Erythroblast (primary cell): Measurements from ENCODE around the gene IL11.

Experiments
- DNase-seq, 2 experiments: peaks; one replicate each; lab custom pipeline; 2025; lab: John Stamatoyannopoulos, UW
- GATA1 ChIP-seq: IDR thresholded peaks from 2 replicates; pipeline ENCODE4 v1.6.1; 2011; ENCODE audit warnings: low read depth, mild to moderate bottlenecking, control low read depth, low read length, moderate library complexity
- POLR2A ChIP-seq: IDR thresholded peaks from 2 replicates; pipeline ENCODE4 v1.6.1; 2011; ENCODE audit warnings: mild to moderate bottlenecking, low read length

Gene IL11

DNA sequence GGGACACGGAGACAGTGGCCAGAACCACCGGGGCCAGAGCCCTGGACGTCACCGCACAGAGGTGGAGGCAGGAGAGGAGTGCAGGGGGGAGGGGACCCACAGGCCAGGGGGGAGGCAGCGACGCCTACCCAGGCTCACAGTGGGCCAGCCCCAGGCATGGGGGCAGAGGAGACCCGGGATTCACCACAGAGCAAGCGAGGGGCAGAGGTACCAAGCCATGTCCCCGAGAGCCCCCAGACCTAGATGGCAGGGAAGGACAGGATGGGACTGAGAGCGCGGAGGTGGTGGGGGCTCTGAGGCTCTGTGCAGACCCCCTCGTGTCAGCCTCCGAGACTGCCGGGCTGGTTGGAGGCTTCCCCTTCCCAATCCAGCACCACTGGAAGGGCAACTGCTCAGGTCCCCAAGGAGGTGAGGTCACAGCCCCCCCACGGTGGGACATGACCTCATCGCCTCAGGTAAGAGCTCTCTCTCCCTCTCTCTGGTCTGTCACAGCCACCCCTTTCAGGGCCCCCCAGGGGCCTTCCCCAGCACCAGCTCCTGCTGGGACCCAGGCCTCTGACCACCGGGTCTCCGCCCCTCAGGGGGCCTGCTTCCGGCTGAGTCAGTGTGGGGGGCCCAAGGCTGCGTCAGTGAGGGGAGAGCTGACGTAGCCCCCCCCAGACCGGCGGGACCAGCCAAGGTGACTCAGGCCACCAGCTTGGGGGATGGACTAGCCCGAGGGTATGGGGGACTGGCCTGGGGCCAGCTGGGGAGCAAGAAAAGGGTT is 2.2 kb upstream of the IL11 start:
- TF ChIP-seq POLR2A (no peak), GATA1 (no peak)
- no peak for DNase-seq

DNA sequence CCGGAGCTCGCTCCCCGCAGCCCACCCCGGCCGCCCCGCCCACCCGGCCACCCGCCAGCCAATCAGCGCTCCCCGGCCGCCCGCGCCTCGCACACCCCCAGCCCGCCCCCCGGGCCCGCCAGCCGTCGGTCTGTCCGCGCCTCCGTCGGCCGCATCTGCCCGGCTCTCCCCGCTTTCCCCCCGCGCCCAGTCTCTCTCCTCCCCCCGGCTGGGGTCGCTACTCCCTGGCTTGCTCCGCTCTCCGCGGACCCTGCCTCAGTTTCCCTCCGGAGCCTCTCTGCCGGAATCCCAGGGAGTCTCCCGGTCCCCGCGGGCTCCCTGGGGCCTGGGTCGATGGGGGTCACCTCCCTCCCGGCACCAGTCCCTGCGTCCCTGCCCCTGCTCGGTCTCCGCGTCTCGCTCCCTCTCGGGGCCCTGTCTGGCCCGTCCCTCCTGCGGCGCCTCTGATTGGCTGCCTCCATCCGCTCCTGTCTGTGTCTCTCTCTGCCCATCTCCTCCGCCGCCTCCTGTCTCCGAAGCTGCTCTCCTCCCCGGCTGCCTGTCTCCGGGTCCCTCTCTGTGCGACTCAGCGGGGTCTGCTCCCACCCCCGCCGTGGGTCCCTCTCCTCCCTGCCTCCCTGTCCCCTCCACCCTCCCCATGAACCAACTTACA is 484 bp downstream of the IL11 start:
- no peak for TF ChIP-seq GATA1
- TF ChIP-seq POLR2A, result no peak
- DNase-seq, result no peak

DNA sequence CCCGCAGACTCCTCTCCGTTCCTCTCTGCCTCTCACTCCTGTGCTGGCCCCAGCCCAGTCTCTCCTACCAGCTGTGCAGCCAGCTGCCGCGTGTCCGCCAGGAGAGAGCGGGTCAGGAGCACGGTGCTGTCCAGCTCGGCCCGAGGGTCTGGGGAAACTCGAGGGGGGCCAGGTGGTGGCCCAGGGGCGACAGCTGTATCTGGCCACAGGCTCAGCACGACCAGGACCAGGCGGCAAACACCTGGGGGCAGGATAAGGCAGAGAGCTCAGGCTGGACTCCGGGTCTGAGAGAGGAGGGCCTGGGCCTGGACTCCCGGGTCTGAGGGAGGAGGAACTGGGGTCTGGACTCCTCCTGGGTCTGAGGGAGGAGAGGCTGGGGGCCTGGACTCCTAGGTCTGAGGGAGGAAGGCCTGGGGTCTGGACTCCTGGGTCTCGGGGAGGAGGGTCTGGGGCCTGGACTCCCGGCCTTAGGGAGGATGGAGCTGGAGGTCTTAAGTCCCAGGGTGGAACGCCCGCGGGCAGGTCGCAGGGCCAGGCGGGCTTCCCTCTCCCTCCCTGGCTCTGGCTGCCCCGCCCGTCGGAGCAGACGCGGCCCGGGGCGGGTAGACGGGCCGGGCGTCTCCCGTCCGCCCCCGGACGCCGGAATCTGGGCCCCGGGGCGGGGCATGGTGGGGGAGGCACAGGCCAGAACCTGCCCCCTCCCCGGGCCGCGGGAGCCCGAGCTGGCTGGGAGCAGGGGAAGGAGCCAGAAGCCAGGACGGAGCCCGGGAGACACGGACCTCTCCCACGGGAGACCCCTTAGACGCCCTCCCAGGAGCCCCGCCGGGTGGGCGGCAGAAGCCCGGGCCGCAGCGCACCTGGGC is 1.3 kb downstream of the IL11 start:
- no peak for TF ChIP-seq POLR2A
- no peak for DNase-seq

DNA sequence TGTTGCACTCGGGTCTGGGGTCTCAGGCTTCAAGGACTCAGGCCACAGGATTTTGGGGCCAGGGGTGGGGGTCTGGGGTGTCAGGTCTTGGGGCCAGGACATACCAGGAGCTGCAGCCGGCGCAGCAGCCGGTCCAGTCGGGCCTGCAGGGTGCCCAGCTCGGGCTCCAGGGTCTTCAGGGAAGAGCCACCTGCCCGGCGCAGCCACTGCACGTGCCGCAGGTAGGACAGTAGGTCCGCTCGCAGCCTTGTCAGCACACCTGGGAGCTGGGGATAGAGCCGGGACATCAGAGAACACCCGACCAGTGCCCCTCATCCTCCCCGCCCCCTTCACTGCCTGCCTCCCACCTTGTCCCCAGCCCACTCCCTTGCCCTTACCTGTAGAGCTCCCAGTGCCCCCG is 2.2 kb downstream of the IL11 start:
- no peak for TF ChIP-seq GATA1
- no peak for TF ChIP-seq POLR2A
- DNase-seq, result no peak

DNA sequence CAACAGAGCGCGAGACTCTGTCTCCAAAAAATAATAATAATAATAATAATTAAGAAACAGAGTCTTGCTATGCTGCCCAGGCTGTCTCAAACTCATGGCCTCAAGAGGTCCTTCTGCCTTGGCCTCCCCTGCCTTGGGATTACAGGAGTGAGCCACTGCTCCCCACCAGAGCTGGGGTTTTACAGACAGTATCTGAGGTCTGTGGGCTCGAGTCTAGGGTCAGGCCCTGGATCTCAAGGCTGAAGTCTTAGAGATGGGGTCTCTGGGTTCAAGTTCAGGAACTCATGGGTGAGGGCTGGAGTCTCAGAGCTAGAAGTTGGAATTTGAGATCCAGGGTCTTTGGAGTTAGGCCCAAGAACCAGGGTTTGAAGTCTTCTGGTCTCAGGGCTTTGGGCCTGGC is 3.5 kb downstream of the IL11 start:
- no peak for TF ChIP-seq GATA1
- no peak for DNase-seq

DNA sequence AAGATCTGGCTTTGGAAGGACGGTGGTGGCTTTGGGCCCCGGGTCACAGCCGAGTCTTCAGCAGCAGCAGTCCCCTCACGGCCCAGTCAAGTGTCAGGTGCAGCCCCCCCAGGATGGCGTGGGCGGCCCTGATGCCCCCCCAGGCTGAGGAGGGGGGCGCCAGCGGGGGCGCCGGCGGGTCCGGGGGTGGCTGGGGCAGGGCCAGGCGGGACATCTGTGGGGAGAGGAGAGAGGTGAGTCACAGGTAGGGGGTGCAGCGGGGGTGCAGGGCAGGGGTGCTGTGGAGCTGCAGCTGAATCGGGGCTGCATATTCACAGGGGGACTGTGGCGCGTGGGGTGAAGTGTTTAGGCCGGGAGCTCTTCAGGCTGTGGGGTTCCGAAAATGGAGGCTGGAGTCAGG is 4.3 kb downstream of the IL11 start:
- TF ChIP-seq POLR2A, result no peak
- no peak for TF ChIP-seq GATA1
- DNase-seq, result no peak

DNA sequence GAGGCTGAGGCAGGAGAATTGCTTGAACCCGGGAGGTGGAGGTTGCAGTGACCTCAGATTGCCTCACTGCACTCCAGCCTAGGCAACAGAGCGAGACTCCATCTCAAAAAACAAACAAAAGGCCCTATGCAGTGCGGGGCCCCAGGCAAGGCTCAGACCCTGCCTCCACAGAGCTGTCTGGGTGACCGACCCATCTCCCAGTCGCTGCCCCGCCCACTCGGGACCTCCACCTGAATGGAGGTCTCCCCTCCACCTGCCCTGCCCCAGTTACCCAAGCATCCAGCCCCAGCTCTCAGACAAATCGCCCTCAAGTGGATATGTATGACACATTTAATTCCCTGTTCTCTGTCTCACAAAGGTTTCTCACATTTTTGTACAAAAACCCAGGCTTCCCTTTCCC is 5.0 kb downstream of the IL11 start:
- no peak for DNase-seq
- no peak for TF ChIP-seq GATA1
- TF ChIP-seq POLR2A, result no peak

DNA sequence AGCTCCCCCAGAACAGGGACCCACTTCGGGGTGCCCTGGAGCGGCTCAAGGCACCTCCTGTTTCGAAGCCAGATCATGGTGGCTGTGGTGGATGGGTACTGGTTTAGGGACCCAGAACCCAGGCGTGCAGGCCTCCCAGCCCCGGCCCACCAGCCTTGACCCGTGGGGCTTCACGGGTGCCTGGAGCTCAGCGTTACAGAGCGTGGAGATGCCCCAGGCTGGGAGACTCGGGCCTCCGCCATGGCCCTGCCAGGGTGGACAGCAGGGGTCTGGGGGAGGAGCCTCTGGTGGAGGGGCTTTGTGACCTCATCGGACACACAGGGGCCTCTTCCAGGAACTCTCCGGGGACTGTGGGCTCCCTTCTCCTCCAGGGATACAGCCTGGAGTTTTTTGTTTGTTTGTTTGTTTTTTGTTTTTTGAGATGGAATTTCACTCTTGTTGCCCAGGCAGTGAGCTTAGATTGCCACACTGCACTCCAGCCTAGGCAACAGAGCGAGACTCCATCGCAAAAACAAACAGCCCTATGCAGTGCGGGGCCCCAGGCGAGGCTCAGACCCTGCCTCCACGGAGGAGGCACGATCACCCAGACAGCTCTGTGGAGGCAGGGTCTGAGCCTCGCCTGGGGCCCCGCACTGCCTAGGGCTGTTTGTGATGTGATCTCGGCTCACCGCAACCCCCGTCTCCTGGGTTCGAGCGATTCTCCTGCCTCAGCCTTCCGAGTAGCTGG is 7.1 kb downstream of the IL11 start, which contains the start of gene GARIN5B:
TSS of gene GARIN5B (minus strand) at position 271 of the 727 bp plus-strand sequence. CDS start at position 77, 194 bp downstream.
- TF ChIP-seq POLR2A (no peak), GATA1 (no peak)
- DNase-seq, result no peak

DNA sequence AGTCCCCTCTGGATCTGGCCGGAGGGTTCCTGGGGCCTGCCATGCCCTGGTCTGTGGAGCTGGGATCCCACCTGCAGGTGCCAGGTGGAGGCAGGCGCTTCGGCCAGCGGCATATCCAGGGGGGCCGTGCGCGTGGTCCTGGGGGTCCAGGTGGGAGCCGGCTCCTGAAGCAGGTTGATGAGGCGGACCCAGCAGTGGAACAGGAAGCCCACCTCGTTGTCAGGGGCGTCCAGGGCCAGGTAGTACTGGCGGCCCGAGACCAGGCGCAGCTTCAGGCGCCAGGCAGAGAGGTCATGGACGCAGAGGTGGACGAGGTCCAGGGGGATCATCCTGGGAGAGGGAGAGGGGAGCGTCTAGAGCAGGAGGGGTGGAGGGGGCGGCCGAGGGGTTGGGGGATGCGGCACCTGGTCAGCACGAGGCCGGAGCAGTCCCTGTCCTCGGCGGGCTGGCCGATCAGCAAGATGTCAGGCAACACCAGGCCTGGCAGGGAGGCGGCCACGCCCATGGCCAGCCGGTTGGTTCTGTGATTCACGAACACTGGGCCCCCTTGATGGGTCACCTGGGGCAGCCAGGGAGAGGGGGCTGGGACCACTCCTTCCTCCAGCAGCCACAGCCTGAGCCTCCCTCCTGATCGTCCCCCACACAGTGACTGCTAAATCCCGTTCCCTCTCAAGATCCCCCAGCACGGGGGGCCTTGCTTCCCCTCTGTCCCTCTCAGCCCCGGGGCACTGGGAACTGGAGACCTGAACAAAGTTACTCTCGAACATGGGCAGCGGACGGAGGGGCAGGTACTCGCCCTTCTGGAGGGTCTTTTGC is 7.9 kb downstream of the IL11 start:
- TF ChIP-seq GATA1, result no peak
- no peak for TF ChIP-seq POLR2A
- DNase-seq, result no peak

DNA sequence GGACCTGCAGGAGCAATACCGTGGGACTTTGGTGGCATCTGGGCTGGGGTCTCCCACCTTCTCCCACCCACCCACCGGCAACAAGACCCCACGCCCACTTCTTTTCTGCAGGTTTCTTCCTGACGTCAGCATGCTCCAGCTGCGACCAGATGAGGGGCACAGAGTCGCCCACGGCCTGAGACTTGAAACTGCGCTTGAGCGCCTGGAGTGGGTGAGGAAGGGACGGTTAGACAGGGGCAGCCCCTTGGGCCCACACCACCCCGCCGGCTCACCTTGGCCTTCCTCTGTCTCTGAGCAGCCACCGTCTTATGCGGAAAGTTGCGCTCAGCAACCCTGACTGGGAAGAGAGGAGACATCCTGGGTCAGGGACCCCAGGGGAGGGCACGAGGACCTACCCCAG is 9.4 kb downstream of the IL11 start:
- DNase-seq, result no peak
- no peak for TF ChIP-seq POLR2A
- TF ChIP-seq GATA1, result no peak

DNA sequence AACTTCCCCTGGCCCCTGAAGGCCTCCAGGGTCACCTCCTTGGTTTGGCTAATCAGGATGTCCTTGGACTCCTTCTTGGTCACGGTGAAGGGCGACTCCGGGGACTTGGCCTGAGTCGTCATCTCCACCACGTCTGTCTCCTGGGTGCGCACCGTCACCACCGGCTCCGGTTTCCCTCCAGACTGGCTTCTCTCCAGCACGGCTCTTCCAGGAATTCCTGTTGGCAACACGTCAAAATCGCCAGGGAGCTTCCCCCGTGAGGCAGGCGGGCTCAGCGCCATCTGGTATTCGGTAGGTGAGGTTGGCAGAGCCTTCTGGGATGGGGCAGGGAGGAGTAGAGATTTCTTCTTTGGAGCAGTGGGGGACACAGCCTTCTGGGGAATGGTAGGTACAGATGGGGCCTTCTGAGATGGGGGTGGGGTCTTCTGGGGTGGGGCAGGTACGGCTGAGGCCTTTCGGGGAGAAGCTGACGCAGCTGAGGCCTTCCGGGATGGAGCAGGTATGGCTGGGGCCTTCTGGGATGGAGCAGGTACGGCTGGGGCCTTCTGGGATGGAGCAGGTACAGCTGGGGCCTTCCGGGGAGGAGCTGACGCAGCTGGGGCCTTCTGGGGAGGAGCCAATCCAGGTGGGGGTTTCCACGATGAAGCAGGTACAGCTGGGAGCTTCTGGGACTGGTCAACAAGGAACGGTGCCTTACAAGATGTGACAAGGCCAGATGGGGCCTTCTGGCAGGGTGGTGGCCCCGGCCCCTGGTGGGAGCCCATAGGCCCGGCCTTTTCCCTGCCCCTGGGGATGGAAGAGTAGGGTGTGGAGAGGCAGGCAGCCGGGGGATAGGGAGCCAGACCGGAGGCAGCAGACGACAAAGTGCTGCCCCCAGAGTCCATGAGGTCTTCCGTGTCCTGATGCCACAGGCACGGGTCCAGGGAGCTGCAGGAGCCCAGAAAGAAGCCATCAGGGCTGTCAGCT is 11.0 kb downstream of the IL11 start:
- no peak for DNase-seq
- no peak for TF ChIP-seq GATA1
- no peak for TF ChIP-seq POLR2A

DNA sequence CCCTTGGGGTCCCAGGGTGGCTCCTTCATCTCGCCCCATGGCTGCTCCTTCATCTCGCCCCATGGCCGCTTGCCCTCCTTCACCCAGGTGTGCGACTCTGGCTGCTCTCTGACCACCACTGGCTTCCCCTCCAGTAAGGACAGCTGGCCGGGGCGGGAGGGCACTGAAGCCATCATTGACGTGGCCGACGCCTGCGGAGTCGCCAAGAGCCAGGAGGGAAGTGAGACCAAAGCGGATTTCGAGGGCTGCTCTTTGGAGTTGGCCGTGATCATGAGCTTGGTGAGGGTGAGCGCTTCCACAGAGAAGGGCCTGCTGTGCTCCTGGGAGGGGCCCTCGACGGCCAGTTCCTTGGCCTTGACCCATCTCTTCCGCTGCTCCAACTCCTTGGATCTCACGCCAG is 11.8 kb downstream of the IL11 start:
- no peak for DNase-seq
- no peak for TF ChIP-seq POLR2A
- no peak for TF ChIP-seq GATA1
